ENCODE data around the gene PEMT.

The PEMT gene

DNA sequence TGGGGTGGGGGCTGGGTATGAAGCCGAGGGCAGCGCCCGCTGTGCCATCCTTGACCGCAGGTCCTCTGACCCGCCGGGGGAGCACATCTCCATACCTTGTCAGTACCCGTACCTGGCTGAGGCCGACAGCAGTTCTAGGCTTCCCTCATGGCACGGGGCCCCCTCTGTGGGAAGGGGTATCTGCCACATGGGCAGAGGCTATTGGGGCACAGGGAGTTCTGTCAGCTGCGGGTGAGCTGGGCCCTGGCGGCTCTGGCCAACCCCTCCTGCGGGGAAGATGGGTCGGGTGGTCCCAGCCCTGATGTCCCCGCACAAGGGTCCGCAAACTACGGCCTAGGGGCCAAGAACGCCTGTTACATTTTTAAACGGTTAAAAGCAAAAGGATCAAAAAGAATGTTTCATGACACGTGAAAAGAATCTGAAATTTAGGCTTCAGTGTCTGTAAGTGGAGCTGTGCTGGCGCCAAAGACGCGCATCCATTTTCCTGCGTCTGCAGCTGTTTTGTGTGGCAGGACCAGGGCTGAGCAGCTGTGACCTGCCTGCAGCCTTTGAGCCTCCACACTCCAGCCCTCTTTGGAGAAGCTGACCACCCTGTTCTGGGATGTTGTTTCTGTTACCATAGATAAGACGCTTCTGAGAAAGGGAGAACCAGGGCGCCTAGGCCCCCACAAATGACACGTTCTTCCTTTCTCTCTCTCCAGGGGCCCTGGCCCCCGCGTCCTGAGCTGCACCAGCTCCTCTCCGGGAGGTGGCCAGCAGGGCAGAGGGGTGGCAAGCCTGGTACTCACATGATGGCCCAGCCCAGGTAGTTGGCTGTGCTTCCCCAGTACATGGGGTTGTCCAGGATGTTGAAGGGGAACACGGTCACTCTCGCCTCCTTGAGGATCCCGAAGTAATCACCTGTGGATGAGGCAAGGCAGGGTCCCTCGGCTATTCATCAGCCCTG, 82.6 kb downstream of the PEMT start:
- no peak for TF ChIP-seq ZNF274 (IDR thresholded peaks at IDR 0.05; ENCODE audit: low read depth, low read length)
- no peak overlapping the region for H3K4me3 ChIP-seq (ENCODE audit: low read length)

DNA sequence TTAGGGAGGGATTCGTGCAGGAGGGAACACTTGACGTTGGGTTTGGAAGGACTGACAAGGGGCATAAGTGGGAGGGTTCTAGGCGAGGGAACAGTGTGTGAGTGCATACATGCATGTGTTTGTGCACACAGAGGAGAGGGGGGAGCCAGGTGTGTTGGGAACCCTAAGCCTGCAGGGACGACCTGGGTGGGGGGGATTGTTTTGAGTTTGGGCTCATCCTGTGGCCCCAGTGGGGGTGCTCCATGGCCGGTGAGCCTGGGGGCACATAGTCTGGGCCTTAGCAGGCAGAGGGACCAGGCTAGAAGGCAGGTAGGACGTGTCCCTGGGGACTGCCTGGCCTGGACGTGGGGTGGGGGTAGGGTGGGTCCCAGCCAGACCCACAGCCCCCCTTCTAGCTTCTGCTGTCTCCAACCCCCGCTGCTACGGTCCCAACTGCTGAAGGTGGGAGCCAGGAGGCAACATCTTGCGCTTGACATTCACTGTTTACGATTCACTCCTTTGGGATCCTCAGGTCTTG, 83.4 kb downstream of the PEMT start:
- TF ChIP-seq ZNF274 (IDR thresholded peaks at IDR 0.05; ENCODE audit: low read depth, low read length) = no peak
- no peak overlapping the region for H3K4me3 ChIP-seq (ENCODE audit: low read length)

DNA sequence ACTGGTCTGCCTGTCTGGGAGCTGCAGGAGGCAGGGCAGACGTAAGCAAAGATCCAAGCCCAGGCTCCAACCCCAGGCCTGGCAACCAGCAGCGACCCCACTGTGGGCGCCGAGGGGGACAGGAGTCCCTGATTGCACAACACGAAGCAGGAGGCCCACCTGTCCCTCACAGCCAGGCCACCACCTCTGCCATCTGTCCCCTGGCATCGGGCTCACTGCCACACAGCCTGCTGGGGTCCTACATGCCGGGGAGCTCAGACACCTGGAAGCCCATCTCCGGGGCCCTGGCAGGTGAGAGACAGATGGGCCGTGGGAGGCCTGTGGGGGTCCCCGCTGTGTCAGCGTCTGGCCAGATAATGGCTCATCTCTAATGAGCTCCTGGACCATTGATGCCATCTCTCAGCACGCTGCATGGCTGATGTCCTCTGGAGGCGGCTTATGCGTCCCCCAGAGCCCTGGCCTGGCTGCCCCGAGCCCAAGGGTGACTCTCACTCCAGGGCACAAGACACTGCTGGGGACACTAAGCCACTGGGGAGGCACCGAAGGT, 84.0 kb downstream of the PEMT start:
- TF ChIP-seq ZNF274 (IDR thresholded peaks at IDR 0.05; ENCODE audit: low read depth, low read length) = no peak

DNA sequence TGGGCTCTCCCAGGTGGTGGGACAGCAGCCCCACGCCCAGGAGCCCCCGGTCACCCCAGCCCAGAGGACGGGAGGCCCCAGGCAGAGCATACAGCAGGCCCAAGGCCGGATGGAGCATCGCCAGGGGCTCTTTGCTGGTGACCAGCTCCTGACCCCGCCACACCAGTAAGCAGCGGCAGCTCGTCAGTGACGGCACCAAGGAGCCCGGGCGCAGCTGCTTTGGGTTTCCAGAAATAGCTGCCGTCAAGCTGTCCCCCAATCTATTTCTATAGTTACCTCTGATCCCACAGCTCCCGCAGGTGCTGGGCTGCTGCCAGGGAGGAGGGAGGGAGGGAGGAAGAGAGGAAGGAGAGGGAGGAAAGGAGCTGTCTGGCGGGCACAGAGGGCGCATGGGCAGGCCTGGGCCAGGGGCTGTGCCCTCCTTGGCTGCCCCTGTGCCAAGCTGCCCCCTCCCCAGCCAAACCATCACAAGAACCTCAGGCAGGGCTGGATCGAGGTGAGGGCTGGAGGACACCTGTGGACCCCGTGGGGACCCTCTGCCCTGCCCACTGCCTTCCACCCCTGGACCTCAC, 84.5 kb downstream of the PEMT start:
- no peak for TF ChIP-seq ZNF274 (IDR thresholded peaks at IDR 0.05; ENCODE audit: low read depth, low read length)
- H3K4me3 ChIP-seq (ENCODE audit: low read length) = no peak overlapping the region

More for the DNA sequence above, 84.0 kb downstream of the PEMT start:
- no peak overlapping the region for H3K4me3 ChIP-seq (ENCODE audit: low read length)

DNA sequence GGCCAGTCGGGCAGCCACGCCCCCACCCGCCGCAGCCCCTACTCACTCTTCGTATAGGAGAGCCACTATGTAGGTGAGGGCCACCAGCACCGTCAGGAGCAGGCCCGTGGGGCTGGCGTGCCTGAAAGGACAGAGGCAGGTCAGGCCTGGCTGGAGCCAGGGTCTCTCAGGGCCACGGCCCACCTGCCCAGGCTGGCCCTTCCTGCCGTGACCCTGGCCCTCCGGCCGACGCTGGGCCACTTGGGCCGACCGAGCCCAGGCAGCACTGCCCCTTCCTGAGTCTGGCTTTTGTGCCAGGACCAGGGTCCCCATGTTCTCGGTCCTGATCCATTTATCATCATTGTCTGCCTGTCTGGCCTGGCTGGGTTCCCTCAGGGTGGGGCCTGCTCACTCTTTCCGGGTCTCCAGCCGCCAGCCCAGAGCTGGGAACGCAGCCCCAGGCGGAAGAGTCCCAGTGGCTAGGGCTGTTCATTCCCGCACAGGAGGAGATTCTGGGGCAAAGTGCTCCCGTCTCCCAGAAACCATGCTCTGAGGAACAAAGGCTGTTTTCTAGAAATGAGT, 85.2 kb downstream of the PEMT start:
- TF ChIP-seq ZNF274 (IDR thresholded peaks at IDR 0.05; ENCODE audit: low read depth, low read length) = no peak
- H3K4me3 ChIP-seq (ENCODE audit: low read length) = no peak overlapping the region

DNA sequence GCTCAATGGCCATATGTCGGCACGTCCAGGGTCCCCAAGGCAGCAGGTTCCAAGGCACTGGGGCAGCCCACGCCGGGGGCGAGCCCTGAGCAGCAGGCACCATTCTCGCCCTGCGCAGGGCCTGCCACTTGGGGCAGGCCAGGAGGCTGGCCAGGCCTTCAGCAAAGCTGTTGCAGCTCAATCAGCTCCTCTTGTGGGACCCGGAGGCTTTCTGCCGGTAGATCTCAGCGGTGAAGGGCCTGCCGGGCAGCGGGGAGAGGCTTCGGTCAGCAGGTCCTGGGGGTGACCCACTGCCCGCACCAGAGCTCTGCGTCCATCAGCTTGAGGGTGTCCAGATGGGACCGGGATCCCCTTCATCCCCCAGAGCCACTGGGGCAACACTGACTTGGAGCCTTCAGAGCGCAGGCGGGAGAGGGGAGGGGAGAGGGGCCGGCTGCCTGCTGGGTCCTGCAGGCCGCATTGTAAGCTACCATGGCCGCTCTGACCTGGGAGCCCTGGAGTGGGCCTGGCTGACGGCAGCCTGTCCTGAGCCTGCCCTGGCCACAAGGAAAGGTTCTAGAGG, 85.8 kb downstream of the PEMT start:
- H3K4me3 ChIP-seq (ENCODE audit: low read length) = no peak overlapping the region
- TF ChIP-seq ZNF274 (IDR thresholded peaks at IDR 0.05; ENCODE audit: low read depth, low read length) = no peak

DNA sequence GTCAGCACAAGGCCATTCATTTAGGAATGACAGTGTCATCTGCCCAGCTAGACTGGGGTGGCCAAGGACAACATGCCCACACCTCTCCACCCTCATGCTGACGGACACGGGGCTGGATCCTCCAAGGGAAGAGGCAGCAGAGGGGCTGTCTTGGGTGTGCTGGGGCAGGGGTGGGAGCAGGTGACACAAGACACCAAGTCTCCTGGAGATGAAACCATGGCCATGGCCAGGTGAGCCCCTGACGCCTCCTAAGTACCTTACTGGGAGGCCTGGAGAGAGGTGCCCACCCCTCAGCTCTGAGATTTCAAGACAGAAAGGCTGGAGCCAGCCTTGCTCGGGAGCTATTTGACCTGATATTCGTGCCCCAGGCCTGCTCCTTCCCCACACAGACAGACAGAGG, 86.4 kb downstream of the PEMT start:
- H3K4me3 ChIP-seq (ENCODE audit: low read length) = no peak overlapping the region
- no peak for TF ChIP-seq ZNF274 (IDR thresholded peaks at IDR 0.05; ENCODE audit: low read depth, low read length)

DNA sequence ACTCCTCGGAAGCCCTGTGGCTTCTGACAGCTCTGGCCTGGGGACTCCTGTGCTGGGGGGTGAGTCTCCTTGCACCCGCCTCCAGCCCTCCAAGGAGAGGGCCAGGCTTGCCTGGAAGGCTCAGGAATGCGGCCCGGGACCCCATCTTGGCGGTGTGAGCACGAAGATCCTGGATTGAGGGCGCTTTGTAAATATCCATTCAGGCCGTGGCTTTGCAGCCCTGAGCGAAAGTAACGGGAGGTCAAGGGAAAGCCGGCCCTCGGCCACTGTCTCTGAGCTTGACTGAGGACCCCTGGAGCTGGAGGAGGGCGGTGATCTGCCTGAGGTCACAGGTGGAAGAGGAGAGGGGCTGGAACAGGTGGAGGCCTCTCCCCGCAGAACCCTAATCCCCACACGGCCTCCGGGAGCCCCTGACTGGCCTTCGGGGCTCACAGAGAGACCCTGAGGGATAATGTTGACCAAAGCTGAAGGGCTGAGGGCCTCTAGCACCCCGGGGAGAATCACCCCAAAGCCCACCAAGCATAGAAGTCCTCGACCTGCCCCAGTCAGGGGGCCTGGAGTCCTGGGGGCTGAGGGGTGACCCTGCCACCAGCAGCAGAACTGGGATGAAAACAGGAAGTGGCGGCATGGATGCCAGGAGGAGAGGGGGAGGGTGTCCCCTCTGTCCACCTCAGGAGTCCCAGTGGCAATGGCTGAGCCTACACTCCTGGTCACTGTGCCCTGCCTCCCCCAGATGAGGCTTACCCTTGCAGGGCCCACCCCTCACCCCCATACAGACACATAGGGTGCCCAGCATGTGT, 87.0 kb downstream of the PEMT start:
- no peak overlapping the region for H3K4me3 ChIP-seq (ENCODE audit: low read length)
- no peak for TF ChIP-seq ZNF274 (IDR thresholded peaks at IDR 0.05; ENCODE audit: low read depth, low read length)

DNA sequence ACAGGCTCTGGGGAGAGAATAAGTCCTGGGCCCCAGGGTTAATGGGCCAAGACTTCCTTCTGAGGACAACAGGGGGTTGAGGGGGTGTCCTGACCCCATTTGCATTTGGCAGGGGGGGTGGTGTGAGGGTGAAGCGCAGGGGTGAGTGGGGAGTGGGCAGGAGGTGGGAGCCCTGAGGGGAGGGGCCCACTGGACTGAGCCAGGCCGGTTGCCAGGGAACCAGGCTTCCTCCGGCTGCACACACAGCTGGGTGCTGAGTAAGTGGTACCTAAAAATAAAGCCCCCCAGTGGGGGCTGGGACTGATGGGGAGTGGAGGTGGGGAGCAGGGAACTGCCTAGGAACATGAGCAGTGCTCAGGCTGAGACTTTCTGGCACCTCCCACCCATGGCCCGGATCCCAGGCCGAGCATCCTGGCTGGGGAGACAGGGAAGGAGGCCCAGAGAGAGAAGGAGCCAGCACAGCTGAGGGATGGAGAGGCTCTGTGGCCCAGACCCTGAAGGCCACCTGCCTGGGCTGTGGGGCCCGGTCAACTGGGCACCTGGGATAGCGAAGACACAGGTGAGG, 87.9 kb downstream of the PEMT start:
- no peak overlapping the region for H3K4me3 ChIP-seq (ENCODE audit: low read length)
- no peak for TF ChIP-seq ZNF274 (IDR thresholded peaks at IDR 0.05; ENCODE audit: low read depth, low read length)

DNA sequence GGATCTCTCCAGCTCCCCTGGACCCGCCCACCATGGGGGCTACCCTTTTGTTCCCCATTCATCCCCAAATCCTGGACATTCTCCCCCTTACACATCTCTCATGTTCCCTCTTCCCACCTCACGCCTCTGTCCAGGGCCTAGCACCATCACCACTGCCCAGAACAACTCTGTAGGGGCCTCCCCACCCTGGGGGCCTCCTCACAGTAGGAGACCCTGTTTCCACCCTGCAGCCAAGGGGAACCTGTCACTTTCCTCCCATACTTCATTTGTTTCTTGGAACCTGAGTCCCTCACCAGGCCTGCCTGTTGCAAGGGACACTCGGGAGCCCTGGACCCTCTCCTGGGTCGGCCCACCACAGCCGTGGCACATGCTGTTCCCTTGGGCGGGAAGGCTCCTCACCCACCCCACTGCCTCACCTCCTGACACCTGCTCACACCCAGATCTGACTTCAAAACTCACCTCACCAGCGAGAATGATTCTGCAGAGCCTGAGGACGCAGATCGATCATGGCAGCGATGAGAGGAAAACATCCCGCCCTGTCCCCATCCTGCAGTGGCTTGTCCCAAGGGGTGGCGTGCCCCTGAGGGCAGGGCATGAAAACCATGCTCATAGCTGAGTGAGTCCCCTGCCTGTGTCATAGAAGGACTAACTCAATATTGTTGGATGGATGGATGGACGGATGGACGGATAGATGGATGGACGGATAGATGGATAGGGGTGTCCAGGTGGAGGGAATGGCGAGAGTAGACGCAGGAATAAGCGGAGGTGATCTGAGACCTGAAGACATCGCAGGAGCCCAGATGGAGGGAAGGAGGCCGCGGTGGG, 88.6 kb downstream of the PEMT start:
- no peak for TF ChIP-seq ZNF274 (IDR thresholded peaks at IDR 0.05; ENCODE audit: low read depth, low read length)

DNA sequence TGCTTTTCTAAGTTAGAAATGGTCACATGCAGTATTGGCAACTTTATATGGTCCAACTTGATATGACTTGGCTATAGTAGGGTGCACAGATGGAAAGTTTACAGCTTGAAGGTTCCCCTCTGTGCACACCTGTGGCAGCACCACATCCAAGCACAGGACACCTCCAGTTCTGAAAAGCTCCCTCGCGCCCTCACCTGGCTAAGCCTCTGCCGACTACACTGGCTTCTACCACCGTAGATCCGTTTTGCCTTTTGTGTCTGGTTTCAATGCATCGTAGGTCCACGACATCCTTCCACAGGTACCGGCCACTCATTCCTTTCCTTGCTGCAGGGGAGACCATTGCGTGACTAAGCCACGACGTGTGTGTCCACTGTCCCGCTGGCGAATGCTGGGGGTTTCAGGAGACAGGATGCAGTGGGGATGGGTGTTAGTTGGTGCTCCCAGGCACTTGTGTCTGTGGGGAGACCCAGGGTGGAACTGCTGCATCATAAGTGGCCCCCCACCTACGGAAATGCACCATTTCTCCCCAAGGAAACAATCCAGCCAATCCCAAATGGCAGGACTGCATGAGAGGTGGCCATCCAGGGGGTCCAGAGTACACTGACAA, 90.4 kb downstream of the PEMT start:
- TF ChIP-seq ZNF274 (IDR thresholded peaks at IDR 0.05; ENCODE audit: low read depth, low read length) = no peak
- no peak overlapping the region for H3K4me3 ChIP-seq (ENCODE audit: low read length)

More for the DNA sequence above, 88.6 kb downstream of the PEMT start:
- no peak overlapping the region for H3K4me3 ChIP-seq (ENCODE audit: low read length)

Measured in GM08714 (cell line).